GM12878 (cell line): ENCODE results near the gene AGAP1. TPM values are rescaled to one million over a fixed set of nuclear protein-coding genes. Genes with fewer than 3 reads are reported as not detected.

Experiments
- ATAC-seq: fragments of 200-7000 bp; cut with Tn5 transposase; 3 replicates; pipeline ENCODE4 v1.9.1; 2020; ENCODE audit warnings: mild to moderate bottlenecking, moderate library complexity
- BruUV-seq: library from RNA; stranded (reverse); fragments of 400-500 nt; replicated peaks from 2 replicates; lab custom pipeline; 2021; lab: Mats Ljungman, UMichigan
- CTCF ChIA-PET: fragments of 300-600 bp; sonication (Branson Sonifier 250); formaldehyde crosslinking; extraction: SDS; loops from one replicate; lab custom pipeline; 2021; ENCODE audit warnings: inconsistent platforms; lab: Yijun Ruan, JAX
- POLR2A ChIA-PET: fragments of 350-600 bp; formaldehyde crosslinking; extraction: SDS; loops from one replicate; lab custom pipeline; 2021; ENCODE audit warnings: inconsistent platforms; lab: Charles Lee
- RAD21 ChIA-PET: fragments of 300-600 bp; sonication (Branson Sonifier 250); formaldehyde crosslinking; loops from one replicate; lab custom pipeline; 2023; ENCODE audit warnings: antibody characterized with exemption; ENCODE audit not compliant: unreplicated experiment; lab: Charles Lee
- SMC1A ChIA-PET: fragments of 300-600 bp; sonication (Branson Sonifier 250); formaldehyde crosslinking; loops from one replicate; lab custom pipeline; 2023; ENCODE audit not compliant: unreplicated experiment, uncharacterized antibody; lab: Charles Lee
- DNase-seq: peaks from one replicate; pipeline ENCODE4 v3.0.0-alpha.2; 2011; ENCODE audit warnings: low read depth, low spot score
- FAIRE-seq: peaks from 3 replicates; lab custom pipeline; 2011; peaks lifted over from hg19 to GRCh38; lab: Jason Lieb, UNC
- H2AFZ ChIP-seq: 2 replicates; pipeline ENCODE4 v1.6.0; 2011; ENCODE audit warnings: low read depth, low read length, control low read depth; ENCODE audit not compliant: control insufficient read depth
- H3K27ac ChIP-seq: 2 replicates; pipeline ENCODE4 v1.5.1; 2011; ENCODE audit warnings: control low read depth; ENCODE audit not compliant: control insufficient read depth, insufficient read depth
- H3K27me3 ChIP-seq, 2 experiments: replicated peaks in 1 of 2; 2 replicates each; pipeline versions ENCODE4 v1.6.0 to v1.6.1; 2011; ENCODE audit warnings: low read length in 1 of 2; ENCODE audit not compliant: control insufficient read depth in 2 of 2, insufficient read depth in 2 of 2
- H3K36me3 ChIP-seq, 2 experiments: 2 replicates each; pipeline ENCODE4 v1.5.1; 2011; ENCODE audit warnings: low read length in 1 of 2; ENCODE audit not compliant: control insufficient read depth in 2 of 2, insufficient read depth in 2 of 2
- H3K4me1 ChIP-seq: 2 replicates; pipeline ENCODE4 v1.6.1; 2011; ENCODE audit warnings: mild to moderate bottlenecking, low read length, moderate library complexity, mixed read lengths; ENCODE audit not compliant: control insufficient read depth, insufficient read depth
- H3K4me2 ChIP-seq: 2 replicates; pipeline ENCODE4 v1.6.0; 2011; ENCODE audit warnings: control low read depth; ENCODE audit not compliant: control insufficient read depth, insufficient read depth
- H3K4me3 ChIP-seq: fragments of 200-600 bp; sonication (generic); 2 replicates; pipeline ENCODE4 v1.5.1; 2016
- H3K79me2 ChIP-seq: 2 replicates; pipeline ENCODE4 v1.6.0; 2011; ENCODE audit warnings: low read length; ENCODE audit not compliant: control insufficient read depth, insufficient read depth
- H3K9ac ChIP-seq: 2 replicates; pipeline ENCODE4 v1.8.0; 2011; ENCODE audit warnings: low read length, control low read depth, mixed read lengths; ENCODE audit not compliant: control insufficient read depth, insufficient read depth
- H3K9me3 ChIP-seq: replicated peaks from 3 replicates; pipeline ENCODE4 v1.5.1; 2011; ENCODE audit warnings: mild to moderate bottlenecking, low read length; ENCODE audit not compliant: control insufficient read depth, insufficient read depth
- H4K20me1 ChIP-seq: 2 replicates; pipeline ENCODE4 v1.6.0; 2011; ENCODE audit not compliant: control insufficient read depth, insufficient read depth
- CEBPB ChIP-seq, 2 experiments: fragments of 150-350 bp in 1 of 2; IDR thresholded peaks; 2 replicates each; pipeline ENCODE4 v1.6.1; 2012 to 2014; ENCODE audit warnings: low read depth in 2 of 2, low read length in 2 of 2, borderline replicate concordance in 1 of 2, inconsistent platforms in 1 of 2
- CREM ChIP-seq: IDR thresholded peaks from 2 replicates; pipeline ENCODE4 v1.6.1; 2014; ENCODE audit warnings: antibody characterized with exemption, low read depth
- GATAD2B ChIP-seq: fragments of 450-650 bp; conservative IDR thresholded peaks from 2 replicates; pipeline ENCODE4 v1.6.1; 2017; ENCODE audit warnings: low read depth, mild to moderate bottlenecking, moderate library complexity
- IKZF2 ChIP-seq, 2 experiments: fragments of 450-650 bp; IDR thresholded peaks; 2 replicates each; pipeline ENCODE4 v1.6.1; 2017; ENCODE audit warnings: mild to moderate bottlenecking in 2 of 2, moderate library complexity in 2 of 2
- IRF5 ChIP-seq: fragments of 450-650 bp; IDR thresholded peaks from 2 replicates; pipeline ENCODE4 v1.6.1; 2017; ENCODE audit warnings: borderline replicate concordance
- KLF5 ChIP-seq: fragments of 450-650 bp; IDR thresholded peaks from 2 replicates; pipeline ENCODE4 v1.6.1; 2014; ENCODE audit warnings: mild to moderate bottlenecking; ENCODE audit not compliant: partially characterized antibody
- MEF2B ChIP-seq: fragments of 450-650 bp; IDR thresholded peaks from 2 replicates; pipeline ENCODE4 v1.6.1; 2018; ENCODE audit warnings: mild to moderate bottlenecking, moderate library complexity; ENCODE audit not compliant: partially characterized antibody, poor library complexity, severe bottlenecking
- NKRF ChIP-seq: fragments of 450-650 bp; conservative IDR thresholded peaks from 2 replicates; pipeline ENCODE4 v1.6.1; 2017; ENCODE audit warnings: mild to moderate bottlenecking, moderate library complexity
- RUNX3 ChIP-seq: IDR thresholded peaks from 2 replicates; pipeline ENCODE4 v1.6.1; 2012; ENCODE audit warnings: low read length, inconsistent platforms
- SIN3A ChIP-seq: IDR thresholded peaks from 2 replicates; pipeline ENCODE4 v1.6.1; 2012; ENCODE audit warnings: low read depth, low read length, improper control_type of control experiment
- SUZ12 ChIP-seq: fragments of 200-600 bp; sonication (generic); IDR thresholded peaks from one replicate; pipeline ENCODE4 v1.6.1; 2018; ENCODE audit warnings: antibody characterized with exemption, mild to moderate bottlenecking; ENCODE audit not compliant: unreplicated experiment
- TCF12 ChIP-seq: IDR thresholded peaks from 2 replicates; pipeline ENCODE4 v1.6.1; 2011; ENCODE audit warnings: low read depth, mild to moderate bottlenecking, low read length
- ZNF384 ChIP-seq: IDR thresholded peaks from 2 replicates; pipeline ENCODE4 v1.6.1; 2012; ENCODE audit warnings: low read depth, mild to moderate bottlenecking, low read length, improper control_type of control experiment, borderline replicate concordance
- WGBS: methylation state at CpG from one replicate; pipeline ENCODE4 v1.1.6; 2016; ENCODE audit warnings: low lambda C conversion rate; ENCODE audit not compliant: insufficient replicate concordance, insufficient coverage; ENCODE audit errors: missing lambda C conversion rate; 5-methylcytosine and 5-hydroxymethylcytosine counted together
- in situ Hi-C: fragments of 300-500 bp; cut with MboI; formaldehyde crosslinking; loops from 9 replicates; pipeline ENCODE4 v1.14.3; 2018; ENCODE audit warnings: mixed read lengths
- intact Hi-C: fragments of 100-400 bp; cut with micrococcal nuclease; formaldehyde crosslinking; loops from one replicate; pipeline ENCODE4 v1.14.2; 2022; ENCODE audit not compliant: unreplicated experiment
- polyA plus RNA-seq, 11 experiments: library from polyadenylated mRNA; depleted of rRNA in 4 of 11; unstranded in 6 of 11; stranded (reverse) in 5 of 11; fragments of >200 nt; fragmentation: Nextera tagmentation in 4 of 11; fragmentation: Illumina TruSeq in 1 of 11; extraction: Ambion mirVana in 4 of 11; extraction: Trizol in 1 of 11; gene quantifications; 1 replicate in 1 of 11; 2 replicates in 10 of 11; pipeline versions ENCODE4 v1.2.1 to v1.2.3, GENCODE V29; 2011 to 2016; ENCODE audit warnings: inconsistent platforms in 2 of 11, missing spikeins in 2 of 11, low read depth in 1 of 11
- total RNA-seq, 4 experiments: library from RNA; depleted of rRNA in 3 of 4; stranded (reverse); fragments of >200 nt in 3 of 4; fragmentation: Illumina TruSeq in 1 of 4; extraction: Trizol in 1 of 4; gene quantifications; 2 replicates each; pipeline versions ENCODE4 v1.2.1 to v1.2.3, GENCODE V29; 2013 to 2021

AGAP1 gene
- total and polyA plus RNA-seq, 10 of the 15 experiments (the other 5 are each of a cell fraction or from before 2014, with no cell fraction given) = 0.05 to 0.15 (median 0.06) TPM; not detected in 7

GRCh38 chr2:235983016-235983415 is 489.2 kb downstream of the AGAP1 start:
- no peak overlapping the region for H2AFZ ChIP-seq
- SMC1A ChIA-PET = no interaction called here
- intact Hi-C loops (no loop called here), in situ Hi-C loops (no loop called here)
- no peak overlapping the region for H3K27ac ChIP-seq
- H3K79me2 ChIP-seq = no peaks in the 10 kb centered on the region
- DNase-seq = no peak
- H3K4me1 ChIP-seq = no peaks in the 10 kb centered on the region
- RAD21 ChIA-PET = no interaction called here
- no TSS peak for BruUV-seq
- no peaks in the 10 kb centered on the region for H4K20me1 ChIP-seq
- no peak for ATAC-seq
- no peak overlapping the region for H3K9ac ChIP-seq
- H3K27me3 ChIP-seq = no peaks in the 10 kb centered on the region
- no peaks in the 10 kb centered on the region for H3K36me3 ChIP-seq
- CTCF ChIA-PET = no interaction called here
- H3K9me3 ChIP-seq = no peaks in the 10 kb centered on the region
- POLR2A ChIA-PET = no interaction called here
- no peak for FAIRE-seq
- WGBS = 15% methylated on average over 4 of the region's 4 CpGs
- no peak overlapping the region for H3K4me3 ChIP-seq
- no peak overlapping the region for H3K4me2 ChIP-seq
- TF ChIP-seq SUZ12 = no peak
- no peak for TF ChIP-seq GATAD2B
- TF ChIP-seq SIN3A = no peak
- TF ChIP-seq IRF5 = no peak
- TF ChIP-seq TCF12 = no peak
- TF ChIP-seq CREM = no peak
- TF ChIP-seq MEF2B = no peak
- TF ChIP-seq CEBPB (IDR thresholded peaks at IDR 0.05; ENCODE audit: borderline replicate concordance in 1 of 2, low read depth in 2 of 2, low read length in 2 of 2) = no peak
- no peak for TF ChIP-seq IKZF2 (IDR thresholded peaks at IDR 0.05)
- TF ChIP-seq RUNX3 = no peak
- no peak for TF ChIP-seq ZNF384
- no peak for TF ChIP-seq KLF5
- TF ChIP-seq NKRF = no peak
